DND-41 (cell line): ENCODE measurements around the gene SELENOW.
A peak's percentile ranks its signal among the peaks of the same experiment; 100 is the strongest.
"Not testable (repeated sequence)": the region's sequence is repeated elsewhere in the genome, so short reads cannot be mapped to it uniquely, and the experiment has no call there.

Source experiments
- ATAC-seq: fragments of 200-7000 bp; cut with Tn5 transposase; 3 replicates; pipeline ENCODE4 v1.9.1; 2021; ENCODE audit warnings: low read depth; ENCODE audit not compliant: insufficient read depth
- DNase-seq: peaks from one replicate; pipeline ENCODE4 v3.0.0-alpha.2; 2020
- H2AFZ ChIP-seq: 2 replicates; pipeline ENCODE4 v1.6.0; 2012; ENCODE audit warnings: low read depth, low read length
- H3K27ac ChIP-seq: 2 replicates; pipeline ENCODE4 v1.5.1; 2012; ENCODE audit warnings: low read length, inconsistent platforms
- H3K27me3 ChIP-seq: fragments of 200-600 bp; sonication (generic); 2 replicates; pipeline ENCODE4 v1.6.0; 2012; ENCODE audit warnings: low read length, mild to moderate bottlenecking, inconsistent platforms; ENCODE audit not compliant: insufficient read depth, poor library complexity
- H3K36me3 ChIP-seq: 2 replicates; pipeline ENCODE4 v1.5.1; 2012; ENCODE audit warnings: low read length, inconsistent platforms; ENCODE audit not compliant: insufficient read depth
- H3K4me1 ChIP-seq: 2 replicates; pipeline ENCODE4 v1.5.1; 2012; ENCODE audit warnings: mild to moderate bottlenecking, low read length; ENCODE audit not compliant: insufficient read depth
- H3K4me2 ChIP-seq: 2 replicates; pipeline ENCODE4 v1.6.0; 2012; ENCODE audit warnings: mild to moderate bottlenecking, moderate library complexity, low read length, inconsistent platforms; ENCODE audit not compliant: insufficient read depth
- H3K4me3 ChIP-seq, 2 experiments: fragments of 200-600 bp in 1 of 2; shearing (Covaris generic) in 1 of 2; 2 replicates each; pipeline ENCODE4 v1.5.1; 2012 to 2016; ENCODE audit warnings: inconsistent platforms in 2 of 2, low read length in 2 of 2, mild to moderate bottlenecking in 2 of 2, low read depth in 1 of 2, moderate library complexity in 1 of 2
- H3K79me2 ChIP-seq: 2 replicates; pipeline ENCODE4 v1.6.0; 2012; ENCODE audit warnings: low read length, inconsistent platforms; ENCODE audit not compliant: insufficient read depth
- H3K9ac ChIP-seq: 2 replicates; pipeline ENCODE4 v1.6.0; 2012; ENCODE audit warnings: low read depth, mild to moderate bottlenecking, inconsistent platforms, low read length, moderate library complexity
- H3K9me3 ChIP-seq: 2 replicates; pipeline ENCODE4 v1.5.1; 2012; ENCODE audit warnings: low read length, moderate library complexity, mild to moderate bottlenecking, inconsistent platforms; ENCODE audit not compliant: insufficient read depth, severe bottlenecking
- H4K20me1 ChIP-seq: 2 replicates; pipeline ENCODE4 v1.6.0; 2012; ENCODE audit warnings: low read length; ENCODE audit not compliant: insufficient read depth
- CTCF ChIP-seq: IDR thresholded peaks from 2 replicates; pipeline ENCODE4 v1.5.1; 2012; ENCODE audit warnings: borderline replicate concordance, low read length, moderate library complexity, mild to moderate bottlenecking; ENCODE audit not compliant: poor library complexity, severe bottlenecking; ENCODE audit errors: extremely low read depth
- EZH2 ChIP-seq: IDR thresholded peaks from 3 replicates; pipeline ENCODE4 v1.6.1; 2012; ENCODE audit warnings: borderline replicate concordance, low read depth, mild to moderate bottlenecking, moderate library complexity, low read length, inconsistent platforms; ENCODE audit not compliant: severe bottlenecking

Gene SELENOW

GRCh38 chr19:47745010-47745901 is 33.2 kb upstream of the SELENOW start, which contains the start of gene NOP53:
Gene NOP53, plus strand, starts transcription at chr19:47745546. Its CDS starts 14 bp downstream, at chr19:47745560.
- peak within 1 kb of the TSS; percentile 96 for H2AFZ ChIP-seq
- peak; percentile 95 for DNase-seq

GRCh38 chr19:47746129-47746528 is 32.4 kb upstream of the SELENOW start:
- H3K9me3 ChIP-seq, ATAC-seq, DNase-seq, H3K27me3 ChIP-seq: not testable (repeated sequence)
- 0 out of 2 replicates have a peak overlapping the region, but pooled peaks have one; percentile 96 for H2AFZ ChIP-seq
- H3K9ac ChIP-seq: peak overlapping the region; percentile 93
- peaks cover 45% of the 10 kb centered on the region for H3K36me3 ChIP-seq
- H3K27ac ChIP-seq: peak overlapping the region; percentile 99
- H3K79me2 ChIP-seq: peaks cover 41% of the 10 kb centered on the region
- H3K4me2 ChIP-seq: peak overlapping the region; percentile 79
- peak overlapping the region; percentile 90 to 91; a peak in 3 of 4 replicates for H3K4me3 ChIP-seq
- peaks cover 27% of the 10 kb centered on the region; the same call in 1 of the 2 replicates for H4K20me1 ChIP-seq
- H3K4me1 ChIP-seq: peaks cover 35% of the 10 kb centered on the region

More at GRCh38 chr19:47745010-47745901, 33.2 kb upstream of the SELENOW start, which contains the start of gene NOP53:
- H3K4me1 ChIP-seq: peaks cover 35% of the 10 kb centered on the region
- H4K20me1 ChIP-seq: peaks cover 18% of the 10 kb centered on the region; the same call in 1 of the 2 replicates
- H3K4me3 ChIP-seq: peak within 1 kb of the TSS; percentile 90 to 91
- H3K36me3 ChIP-seq: peaks cover 36% of the 10 kb centered on the region
- H3K27ac ChIP-seq: peak within 1 kb of the TSS; percentile 99
- no peaks in the 10 kb centered on the region for H3K27me3 ChIP-seq
- peak within 1 kb of the TSS; percentile 93 for H3K9ac ChIP-seq
- H3K9me3 ChIP-seq: no peaks in the 10 kb centered on the region
- peak; percentile 87 for ATAC-seq
- peaks cover 41% of the 10 kb centered on the region for H3K79me2 ChIP-seq
- H3K4me2 ChIP-seq: peak within 1 kb of the TSS; percentile 79
- no peak for TF ChIP-seq EZH2
- TF ChIP-seq CTCF: no peak

GRCh38 chr19:47749326-47749725 is 29.2 kb upstream of the SELENOW start:
- Histone ChIP-seq H4K20me1 (peaks cover 51% of the 10 kb centered on the region), H3K36me3 (peaks cover 74% of the 10 kb centered on the region)

More at GRCh38 chr19:47749326-47749725, 29.2 kb upstream of the SELENOW start:
- TF ChIP-seq EZH2: no peak
- TF ChIP-seq CTCF: no peak
- H2AFZ ChIP-seq: no peak overlapping the region
- H3K4me2 ChIP-seq: no peak overlapping the region
- H3K79me2 ChIP-seq: peaks cover 41% of the 10 kb centered on the region
- H3K27ac ChIP-seq: no peak overlapping the region
- no peaks in the 10 kb centered on the region for H3K9me3 ChIP-seq
- DNase-seq (no peak), ATAC-seq (no peak)
- no peaks in the 10 kb centered on the region for H3K27me3 ChIP-seq
- peaks cover 28% of the 10 kb centered on the region for H3K4me1 ChIP-seq
- no peak overlapping the region for H3K9ac ChIP-seq
- no peak overlapping the region for H3K4me3 ChIP-seq
